ENCODE results near the gene TSBP1. TPM values are rescaled to one million over a fixed set of nuclear protein-coding genes. Genes with fewer than 3 reads are reported as not detected.

Gene TSBP1
- total and polyA plus RNA-seq, 2 of the 8 experiments (the other 6 are each of a cell fraction or from before 2014, with no cell fraction given), result not detected

DNA sequence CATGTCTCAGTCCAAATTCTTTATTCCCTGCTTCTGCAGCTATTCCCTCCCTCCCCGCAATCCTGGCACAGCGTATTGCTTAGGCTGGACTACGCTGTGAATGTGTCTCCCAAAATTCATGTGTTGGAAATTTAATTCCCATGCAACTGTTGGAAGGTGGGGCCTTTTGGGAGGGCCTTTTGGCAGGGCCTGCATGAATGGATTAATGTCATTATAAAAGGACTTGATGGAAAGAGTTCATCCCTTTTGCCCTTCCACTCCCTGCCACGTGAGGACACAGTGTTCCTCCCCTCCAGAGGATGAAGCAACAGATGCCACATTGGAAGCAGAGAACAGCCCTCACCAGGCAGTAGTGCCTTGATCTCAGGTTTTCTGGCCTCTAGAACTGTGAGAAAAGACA lies 127.4 kb downstream of the TSBP1 start:
- H3K27ac ChIP-seq (ENCODE audit: low read depth, low read length), result no peak overlapping the region
- H3K9ac ChIP-seq (replicated peaks in 1 of 4; ENCODE audit: extremely low read depth in 1 of 4, low read depth in 3 of 4, low read length in 3 of 4), result no peak overlapping the region
- no peaks in the 10 kb centered on the region for H3K79me2 ChIP-seq (ENCODE audit: control insufficient read depth in 1 of 2, insufficient read depth in 2 of 2, low read length in 2 of 2)
- WGBS, 2 experiments (ENCODE audit: extremely low coverage in 1 of 2, insufficient coverage in 1 of 2, insufficient read length in 1 of 2, insufficient replicate concordance in 2 of 2, low coverage in 1 of 2, low lambda C conversion rate in 2 of 2, missing lambda C conversion rate in 1 of 2), result 85% methylated on average over 4 of the region's 4 CpGs; no CpG with 5 or more reads in 1 of the 2 experiments
- DNase-seq (ENCODE audit: low read depth in 1 of 2, low spot score in 2 of 2) (no peak), FAIRE-seq (no peak)
- H3K56ac ChIP-seq (replicated peaks; ENCODE audit: insufficient read length, low read depth, low read length), result no peak overlapping the region
- CTCF ChIA-PET (ENCODE audit: partially characterized antibody), result interaction anchor here (0.8 to 8.5 kb wide), 14 partner anchors 10 to 613 kb away, joined by 3 to 51 read pairs (median 5); no protein-coding TSS in a partner anchor
- H3K23me2 ChIP-seq (ENCODE audit: low read depth, low read length), result no peaks in the 10 kb centered on the region; the same call in 1 of the 2 replicates
- no peaks in the 10 kb centered on the region for H3K36me3 ChIP-seq (ENCODE audit: control insufficient read depth in 2 of 4, insufficient read depth in 4 of 4, low read length in 3 of 4)
- H2BK15ac ChIP-seq (ENCODE audit: low read length), result no peak overlapping the region
- H3K23ac ChIP-seq (ENCODE audit: insufficient read length), result no peak overlapping the region
- no peak overlapping the region for H2BK120ac ChIP-seq (replicated peaks; ENCODE audit: low read depth, low read length)
- no peaks in the 10 kb centered on the region for H4K20me1 ChIP-seq (replicated peaks in 1 of 2; ENCODE audit: control insufficient read depth in 1 of 2, insufficient read depth in 2 of 2, low read length in 2 of 2)
- no peaks in the 10 kb centered on the region for H3K4me1 ChIP-seq (replicated peaks in 1 of 4; ENCODE audit: control insufficient read depth in 3 of 4, insufficient read depth in 4 of 4, low read length in 3 of 4)
- no peak overlapping the region for H4K5ac ChIP-seq (ENCODE audit: insufficient read length, low read depth, low read length)
- no peaks in the 10 kb centered on the region for H3K27me3 ChIP-seq (replicated peaks in 1 of 4; ENCODE audit: control insufficient read depth in 3 of 4, extremely low read depth in 1 of 4, insufficient read depth in 3 of 4, low read length in 3 of 4)
- no peak overlapping the region for H3K18ac ChIP-seq (ENCODE audit: extremely low read depth, low read length)
- H3K4me3 ChIP-seq (ENCODE audit: extremely low read depth in 1 of 4, insufficient read depth in 2 of 4, low read depth in 3 of 4, low read length in 4 of 4), result no peak overlapping the region
- peaks cover 6 to 9% of the 10 kb centered on the region in 2 experiments; a peak in 3 of 4 replicates for H3K9me3 ChIP-seq (ENCODE audit: insufficient read depth in 2 of 2, low read depth in 1 of 2, low read length in 1 of 2)
- no peak overlapping the region for H4K91ac ChIP-seq (replicated peaks; ENCODE audit: insufficient read length, low read length)
- H2AFZ ChIP-seq (ENCODE audit: low read length), result no peak overlapping the region
- no peak overlapping the region for H2BK5ac ChIP-seq (ENCODE audit: low read depth, low read length)
- no peak overlapping the region for H3K4ac ChIP-seq (replicated peaks; ENCODE audit: insufficient read length, low read depth, low read length)
- POLR2A ChIA-PET (ENCODE audit: partially characterized antibody), result no interaction called here
- no peak overlapping the region for H2AK5ac ChIP-seq (ENCODE audit: low read depth, low read length)
- H3K14ac ChIP-seq (ENCODE audit: insufficient read length), result no peak overlapping the region
- 0 out of 2 replicates have a peak overlapping the region, but pooled peaks have one; percentile 6 for H2BK12ac ChIP-seq (ENCODE audit: low read depth, low read length)
- H3K79me1 ChIP-seq (ENCODE audit: low read depth, low read length), result no peaks in the 10 kb centered on the region
- no peak for TF ChIP-seq JUND (IDR thresholded peaks at IDR 0.05; ENCODE audit: low read length)
- no peak for TF ChIP-seq SP2 (IDR thresholded peaks at IDR 0.05; ENCODE audit: low read length)
- no peak for TF ChIP-seq YY1 (IDR thresholded peaks at IDR 0.05; ENCODE audit: low read depth, low read length)
- TF ChIP-seq CBX5 (IDR thresholded peaks at IDR 0.05; ENCODE audit: low read depth, low read length), result no peak
- no peak for TF ChIP-seq SIRT6 (IDR thresholded peaks at IDR 0.05; ENCODE audit: low read length)
- no peak for TF ChIP-seq SIN3A (conservative IDR thresholded peaks at IDR 0.05 in 1 of 2, IDR thresholded peaks at IDR 0.05 in 1 of 2; ENCODE audit: low read depth in 1 of 2, low read length in 2 of 2)
- TF ChIP-seq BCL11A (IDR thresholded peaks at IDR 0.05; ENCODE audit: low read depth in 2 of 2, low read length in 2 of 2), result no peak
- TF ChIP-seq SAP30 (IDR thresholded peaks at IDR 0.05; ENCODE audit: insufficient read depth, insufficient replicate concordance, low read length), result no peak
- TF ChIP-seq EZH2 (IDR thresholded peaks at IDR 0.05; ENCODE audit: low read depth, low read length, severe bottlenecking), result no peak
- H4K8ac ChIP-seq (ENCODE audit: extremely low read depth, insufficient read depth, low read length), result no peak overlapping the region
- H3K4me2 ChIP-seq (ENCODE audit: insufficient read depth in 1 of 2, low read depth in 2 of 2, low read length in 2 of 2), result no peak overlapping the region
- peak overlapping the region; percentile 13; the same call in 1 of the 2 replicates for H2BK20ac ChIP-seq (ENCODE audit: low read length)
